HG03196 (cell line): ENCODE results near the gene PPM1B.
A peak's percentile ranks its signal among the peaks of the same experiment; 100 is the strongest.
"Not testable (repeated sequence)": the region's sequence is repeated elsewhere in the genome, so short reads cannot be mapped to it uniquely, and the experiment has no call there.

Experiments
- ATAC-seq: cut with Tn5 transposase; IDR thresholded peaks from one replicate; pipeline ENCODE4 v1.9.1; 2021; ENCODE audit not compliant: unreplicated experiment

Gene PPM1B

GRCh38 chr2:44195714-44196113 is 27.0 kb downstream of the PPM1B start:
- no peak for ATAC-seq

GRCh38 chr2:44197816-44198215 is 29.1 kb downstream of the PPM1B start:
- ATAC-seq: no peak

- ATAC-seq: no peak
These were observed 31.3 kb downstream of the PPM1B start for GRCh38 chr2:44200011-44200410.

- ATAC-seq: no peak
These were observed 32.1 kb downstream of the PPM1B start for GRCh38 chr2:44200759-44201158.

GRCh38 chr2:44201648-44202165 is 33.0 kb downstream of the PPM1B start:
- no peak for ATAC-seq

GRCh38 chr2:44203542-44203941 is 34.9 kb downstream of the PPM1B start:
- ATAC-seq: no peak

- no peak for ATAC-seq
These were observed 36.5 kb downstream of the PPM1B start for GRCh38 chr2:44205169-44205568.

- ATAC-seq: no peak
These were observed 38.4 kb downstream of the PPM1B start for GRCh38 chr2:44207102-44207501.

GRCh38 chr2:44207648-44208047 is 39.0 kb downstream of the PPM1B start:
- ATAC-seq: not testable (repeated sequence)

GRCh38 chr2:44210362-44210761 is 41.7 kb downstream of the PPM1B start:
- ATAC-seq: no peak

GRCh38 chr2:44211183-44211582 is 42.5 kb downstream of the PPM1B start:
- no peak for ATAC-seq

- ATAC-seq: no peak
These were observed 43.6 kb downstream of the PPM1B start for GRCh38 chr2:44212302-44212701.

GRCh38 chr2:44215827-44216226 is 47.2 kb downstream of the PPM1B start:
- no peak for ATAC-seq

GRCh38 chr2:44218771-44219170 is 50.1 kb downstream of the PPM1B start:
- ATAC-seq: no peak

GRCh38 chr2:44226753-44227152 is 58.1 kb downstream of the PPM1B start:
- no peak for ATAC-seq

GRCh38 chr2:44230378-44230777 is 61.7 kb downstream of the PPM1B start:
- no peak for ATAC-seq

GRCh38 chr2:44233450-44234128 is 64.9 kb downstream of the PPM1B start:
- ATAC-seq: no peak

- peak; percentile 72 for ATAC-seq
These were observed 68.5 kb downstream of the PPM1B start for GRCh38 chr2:44237221-44237620.

GRCh38 chr2:44242904-44243303 is 74.2 kb downstream of the PPM1B start:
- ATAC-seq: no peak

- no peak for ATAC-seq
These were observed 75.6 kb downstream of the PPM1B start for GRCh38 chr2:44244135-44244871.

- no peak for ATAC-seq
These were observed 76.6 kb downstream of the PPM1B start for GRCh38 chr2:44245083-44245861.

GRCh38 chr2:44246436-44246835 is 77.8 kb downstream of the PPM1B start:
- no peak for ATAC-seq
